Neural progenitor cell (in vitro differentiated cells): Measurements from ENCODE around the gene CCL17. TPM values are rescaled to one million over a fixed set of nuclear protein-coding genes. Genes with fewer than 3 reads are reported as not detected.

Experiments
- DNase-seq: peaks from one replicate; pipeline ENCODE4 v3.0.0-alpha.2; 2016; ENCODE audit warnings: low spot score
- H2AFZ ChIP-seq: fragments of 200-600 bp; sonication (generic); replicated peaks from 2 replicates; pipeline ENCODE4 v1.6.1; 2016; ENCODE audit warnings: antibody characterized with exemption
- H3F3A ChIP-seq: fragments of 200-600 bp; sonication (generic); 2 replicates; pipeline ENCODE4 v1.6.1; 2016; ENCODE audit warnings: antibody characterized with exemption, low read depth
- H3K27ac ChIP-seq: fragments of 200-600 bp; sonication (generic); 2 replicates; pipeline ENCODE4 v1.5.1; 2016; ENCODE audit warnings: mild to moderate bottlenecking
- H3K27me3 ChIP-seq: fragments of 200-600 bp; sonication (generic); 2 replicates; pipeline ENCODE4 v1.6.1; 2016; ENCODE audit warnings: mild to moderate bottlenecking, moderate library complexity
- H3K36me3 ChIP-seq: fragments of 200-600 bp; sonication (generic); 2 replicates; pipeline ENCODE4 v1.5.1; 2016
- H3K4me1 ChIP-seq: fragments of 200-600 bp; sonication (generic); 2 replicates; pipeline ENCODE4 v1.6.1; 2016; ENCODE audit warnings: mixed run types
- H3K4me2 ChIP-seq: fragments of 200-600 bp; sonication (generic); 2 replicates; pipeline ENCODE4 v1.6.1; 2016
- H3K4me3 ChIP-seq: fragments of 200-600 bp; sonication (generic); 2 replicates; pipeline ENCODE4 v1.5.1; 2016
- H3K79me2 ChIP-seq: fragments of 200-600 bp; sonication (generic); 2 replicates; pipeline ENCODE4 v1.6.1; 2016; ENCODE audit warnings: low read depth
- H3K9ac ChIP-seq: fragments of 200-600 bp; sonication (generic); 2 replicates; pipeline ENCODE4 v1.6.1; 2016
- H3K9me3 ChIP-seq: fragments of 200-600 bp; sonication (generic); 2 replicates; pipeline ENCODE4 v1.5.1; 2016; ENCODE audit warnings: low read depth
- H4K20me1 ChIP-seq: fragments of 200-600 bp; sonication (generic); 2 replicates; pipeline ENCODE4 v1.6.1; 2016; ENCODE audit warnings: low read depth
- H3K27ac Mint-ChIP-seq: 3 replicates; pipeline ENCODE4 v1.8.0; 2021; ENCODE audit warnings: mixed read lengths
- H3K27me3 Mint-ChIP-seq: 2 replicates; pipeline ENCODE4 v1.8.0; 2022; ENCODE audit warnings: low read depth, mild to moderate bottlenecking, inconsistent platforms, moderate library complexity, mixed read lengths; ENCODE audit not compliant: insufficient read depth
- H3K36me3 Mint-ChIP-seq: 3 replicates; pipeline ENCODE4 v1.8.0; 2021; ENCODE audit warnings: mixed read lengths
- H3K4me1 Mint-ChIP-seq: 3 replicates; pipeline ENCODE4 v1.8.0; 2021; ENCODE audit warnings: mixed read lengths
- H3K4me3 Mint-ChIP-seq: 3 replicates; pipeline ENCODE4 v1.8.0; 2021; ENCODE audit warnings: mild to moderate bottlenecking, moderate library complexity, mixed read lengths
- H3K9me3 Mint-ChIP-seq: 3 replicates; pipeline ENCODE4 v1.8.0; 2020; ENCODE audit warnings: mixed read lengths
- CTCF ChIP-seq: fragments of 200-600 bp; sonication (generic); IDR thresholded peaks from 2 replicates; pipeline ENCODE4 v1.5.1; 2017; ENCODE audit warnings: antibody characterized with exemption, mild to moderate bottlenecking
- EZH2 ChIP-seq: fragments of 200-600 bp; sonication (generic); IDR thresholded peaks from 2 replicates; pipeline ENCODE4 v1.6.1; 2017; ENCODE audit warnings: antibody characterized with exemption, mild to moderate bottlenecking, moderate library complexity
- EZH2phosphoT487 ChIP-seq: fragments of 200-600 bp; sonication (generic); IDR thresholded peaks from 2 replicates; pipeline ENCODE4 v1.6.1; 2017; ENCODE audit warnings: antibody characterized with exemption
- total RNA-seq: library from RNA; depleted of rRNA; stranded (reverse); fragments of >200 nt; gene quantifications from 2 replicates; pipeline ENCODE4 v1.2.3, GENCODE V29; 2015; ENCODE audit warnings: low replicate concordance

The CCL17 gene
- total RNA-seq, result not detected in 2 replicates

DNA sequence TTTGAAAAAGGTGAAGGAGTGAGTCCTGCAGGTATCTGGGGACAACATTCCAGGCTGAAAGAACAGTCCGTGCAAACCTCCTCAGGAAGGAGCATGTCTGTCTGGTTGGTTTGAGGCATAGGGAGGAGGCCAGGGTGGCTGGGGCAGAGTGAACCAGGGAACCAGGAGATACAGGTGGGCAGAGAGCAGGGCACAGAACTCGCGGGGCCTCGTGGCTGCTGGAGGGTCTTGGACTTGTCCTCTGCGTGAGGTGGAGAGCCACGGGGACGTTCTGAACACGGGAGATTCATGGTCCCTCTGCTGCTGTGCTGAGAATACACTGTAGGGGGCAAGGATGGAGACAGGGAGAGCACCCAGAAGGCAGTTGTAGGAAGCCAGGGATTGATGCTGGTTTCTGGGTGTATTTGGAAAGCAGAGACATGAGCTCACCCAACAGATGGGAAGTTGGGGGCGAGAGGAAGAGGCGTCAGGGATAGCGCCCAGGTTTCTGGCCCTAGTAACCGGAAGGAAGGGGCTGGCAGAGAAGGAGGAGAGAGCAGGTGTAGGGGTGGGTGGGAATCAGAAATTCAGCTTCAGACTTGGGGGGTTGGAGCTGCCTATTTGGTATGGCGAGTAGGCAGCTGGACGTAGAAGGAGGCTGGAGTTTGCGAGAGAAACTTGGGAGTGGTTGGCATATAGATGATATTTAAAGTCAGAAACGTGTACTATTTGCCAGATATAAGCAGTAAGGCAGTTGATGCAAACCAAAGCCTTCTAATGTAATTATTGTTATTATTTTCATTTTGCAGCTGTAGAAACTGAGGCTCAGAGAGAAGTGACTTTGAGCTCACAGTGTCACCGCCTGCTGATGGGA is at the start of gene CCL17:
CCL17 (plus strand) TSS at position 803 of the 853 bp plus-strand sequence. CDS start 9,166 bp downstream, outside the sequence.
- Histone ChIP-seq H3K79me2 (no peaks in the 10 kb centered on the region), H3K27ac (no peak within 1 kb of the TSS), H3K4me3 (no peak within 1 kb of the TSS), H3K27me3 (no peaks in the 10 kb centered on the region), H3K9me3 (no peaks in the 10 kb centered on the region), H4K20me1 (no peaks in the 10 kb centered on the region), H3K36me3 (no peaks in the 10 kb centered on the region), H3F3A (peaks cover 8% of the 10 kb centered on the region), H3K4me2 (no peak within 1 kb of the TSS), H3K4me1 (no peaks in the 10 kb centered on the region), H3K9ac (no peak within 1 kb of the TSS), H2AFZ (no peak within 1 kb of the TSS)
- Mint-ChIP-seq H3K9me3 (no peaks in the 10 kb centered on the region), H3K36me3 (no peaks in the 10 kb centered on the region), H3K4me1 (peaks cover under 1% of the 10 kb centered on the region), H3K27ac (peak within 1 kb of the TSS; percentile 5), H3K27me3 (peaks cover 10% of the 10 kb centered on the region), H3K4me3 (no peak within 1 kb of the TSS)
- TF ChIP-seq EZH2phosphoT487 (no peak), EZH2 (no peak), CTCF (no peak)
- DNase-seq, result peak; percentile 1

GRCh38 chr16:57355898-57356414 is 48.6 kb upstream of the CCL17 start:
- no peaks in the 10 kb centered on the region for H3K36me3 Mint-ChIP-seq
- TF ChIP-seq EZH2 (no peak), CTCF (no peak), EZH2phosphoT487 (no peak)
- Histone ChIP-seq H3K4me2 (no peak overlapping the region), H3K4me1 (no peaks in the 10 kb centered on the region), H3K9me3 (no peaks in the 10 kb centered on the region), H3K4me3 (no peak overlapping the region), H3K36me3 (no peaks in the 10 kb centered on the region), H4K20me1 (no peaks in the 10 kb centered on the region), H3K9ac (no peak overlapping the region), H3K27ac (no peak overlapping the region), H3F3A (no peaks in the 10 kb centered on the region), H2AFZ (no peak overlapping the region), H3K79me2 (no peaks in the 10 kb centered on the region), H3K27me3 (no peaks in the 10 kb centered on the region)
- H3K4me1 Mint-ChIP-seq, result peaks cover 8% of the 10 kb centered on the region
- no peaks in the 10 kb centered on the region for H3K9me3 Mint-ChIP-seq
- H3K27ac Mint-ChIP-seq, result peak overlapping the region; percentile 8
- H3K27me3 Mint-ChIP-seq, result peaks cover 5% of the 10 kb centered on the region
- DNase-seq, result no peak
- H3K4me3 Mint-ChIP-seq, result no peak overlapping the region

DNA sequence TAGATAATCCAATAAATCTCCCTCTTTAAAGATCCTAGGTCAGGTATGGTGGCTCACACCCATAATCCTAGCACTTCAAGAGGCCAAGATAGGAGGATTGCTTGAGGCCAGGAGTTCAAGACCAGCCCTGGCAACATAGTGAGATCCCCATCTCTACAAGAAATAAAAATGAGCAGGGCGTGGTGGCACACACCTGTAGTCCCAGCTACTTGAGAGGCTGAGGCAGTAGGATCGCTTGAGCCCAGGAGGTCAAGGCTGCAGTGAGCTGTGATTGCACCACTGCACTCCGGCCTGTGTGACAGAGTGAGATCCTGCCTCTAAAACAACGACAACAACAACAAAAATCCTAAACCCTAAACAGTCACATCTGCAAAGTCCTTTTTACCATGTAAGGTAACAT is 48.0 kb upstream of the CCL17 start:
- H3K9me3 Mint-ChIP-seq, result no peaks in the 10 kb centered on the region
- Histone ChIP-seq H3K4me3 (no peak overlapping the region), H3K27me3 (no peaks in the 10 kb centered on the region), H3K4me1 (no peaks in the 10 kb centered on the region), H3F3A (no peaks in the 10 kb centered on the region), H3K36me3 (no peaks in the 10 kb centered on the region), H3K4me2 (no peak overlapping the region), H3K9me3 (no peaks in the 10 kb centered on the region), H2AFZ (no peak overlapping the region), H4K20me1 (no peaks in the 10 kb centered on the region), H3K79me2 (no peaks in the 10 kb centered on the region), H3K27ac (no peak overlapping the region), H3K9ac (no peak overlapping the region)
- H3K36me3 Mint-ChIP-seq, result no peaks in the 10 kb centered on the region
- peak overlapping the region; percentile 20 for H3K27ac Mint-ChIP-seq
- H3K27me3 Mint-ChIP-seq, result peaks cover 8% of the 10 kb centered on the region
- TF ChIP-seq EZH2 (no peak), CTCF (no peak), EZH2phosphoT487 (no peak)
- H3K4me3 Mint-ChIP-seq, result no peak overlapping the region
- no peak for DNase-seq
- H3K4me1 Mint-ChIP-seq, result peaks cover 8% of the 10 kb centered on the region
